GM12801 (cell line): ENCODE results near the gene MYO16.

Experiments used
- TF ChIP-seq, protein P1 (sequence below): IDR thresholded peaks from one replicate; pipeline ENCODE4 v1.5.1; 2011; ENCODE audit warnings: control low read depth; ENCODE audit not compliant: insufficient read length; ENCODE audit errors: extremely low read depth

MYO16 gene

DNA sequence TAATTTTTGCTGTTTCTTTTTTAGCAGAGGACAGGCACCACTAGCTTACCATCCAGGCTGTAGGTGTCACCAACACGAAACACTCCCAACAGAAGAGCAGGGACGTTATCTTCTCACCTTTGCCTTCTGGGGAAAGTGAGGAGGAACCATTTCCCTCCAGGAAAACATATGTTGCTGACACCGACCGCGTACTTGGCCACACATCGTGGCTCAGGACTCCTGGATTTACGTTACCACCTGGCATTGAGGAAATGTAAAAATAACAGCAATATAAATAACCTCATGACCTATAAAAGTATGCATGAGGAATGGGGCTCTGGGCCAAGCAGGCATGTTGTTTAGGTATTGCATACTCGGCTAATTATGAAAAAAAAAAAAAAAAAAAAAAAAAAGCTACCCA lies 525.1 kb downstream of the MYO16 start:
- TF ChIP-seq, protein P1, sequence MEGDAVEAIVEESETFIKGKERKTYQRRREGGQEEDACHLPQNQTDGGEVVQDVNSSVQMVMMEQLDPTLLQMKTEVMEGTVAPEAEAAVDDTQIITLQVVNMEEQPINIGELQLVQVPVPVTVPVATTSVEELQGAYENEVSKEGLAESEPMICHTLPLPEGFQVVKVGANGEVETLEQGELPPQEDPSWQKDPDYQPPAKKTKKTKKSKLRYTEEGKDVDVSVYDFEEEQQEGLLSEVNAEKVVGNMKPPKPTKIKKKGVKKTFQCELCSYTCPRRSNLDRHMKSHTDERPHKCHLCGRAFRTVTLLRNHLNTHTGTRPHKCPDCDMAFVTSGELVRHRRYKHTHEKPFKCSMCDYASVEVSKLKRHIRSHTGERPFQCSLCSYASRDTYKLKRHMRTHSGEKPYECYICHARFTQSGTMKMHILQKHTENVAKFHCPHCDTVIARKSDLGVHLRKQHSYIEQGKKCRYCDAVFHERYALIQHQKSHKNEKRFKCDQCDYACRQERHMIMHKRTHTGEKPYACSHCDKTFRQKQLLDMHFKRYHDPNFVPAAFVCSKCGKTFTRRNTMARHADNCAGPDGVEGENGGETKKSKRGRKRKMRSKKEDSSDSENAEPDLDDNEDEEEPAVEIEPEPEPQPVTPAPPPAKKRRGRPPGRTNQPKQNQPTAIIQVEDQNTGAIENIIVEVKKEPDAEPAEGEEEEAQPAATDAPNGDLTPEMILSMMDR, result no peak

DNA sequence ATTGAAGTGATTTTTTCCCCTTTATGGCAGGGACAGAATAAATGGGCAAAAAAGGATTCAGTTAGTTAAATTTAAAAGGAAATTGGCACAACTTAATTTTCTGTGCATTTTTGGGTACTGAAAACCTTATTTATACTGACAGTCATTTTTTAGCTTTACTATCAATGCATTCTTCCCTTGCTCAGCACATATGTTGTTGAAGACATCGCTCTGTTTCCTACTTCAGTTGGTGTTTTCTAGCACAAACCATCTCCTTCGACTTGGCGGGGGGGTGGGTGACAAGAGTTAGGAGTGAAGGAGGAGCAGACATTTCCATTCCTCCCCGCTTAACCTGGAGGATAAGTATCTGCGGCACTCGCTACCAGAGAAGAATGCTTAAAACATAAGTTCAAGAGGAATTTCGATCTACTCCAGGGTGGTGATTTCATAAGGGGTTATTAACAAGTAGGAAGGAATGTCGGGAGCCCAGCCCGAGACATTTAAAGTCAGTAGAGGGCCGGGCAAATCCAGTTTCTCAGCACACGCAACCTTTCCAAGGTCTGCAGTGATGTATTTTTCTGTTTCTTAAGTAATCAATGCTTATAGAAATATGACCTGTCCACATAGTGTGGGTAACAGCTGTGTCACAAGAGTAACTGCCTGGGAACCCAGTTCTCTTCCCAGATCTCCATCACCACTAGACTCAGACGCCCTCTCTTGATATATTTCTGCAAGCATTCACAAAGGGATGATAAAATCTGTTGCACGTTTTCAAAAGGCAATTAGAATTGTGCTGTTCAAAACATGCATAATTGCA lies 525.8 kb downstream of the MYO16 start:
- TF ChIP-seq, protein P1, result no peak

DNA sequence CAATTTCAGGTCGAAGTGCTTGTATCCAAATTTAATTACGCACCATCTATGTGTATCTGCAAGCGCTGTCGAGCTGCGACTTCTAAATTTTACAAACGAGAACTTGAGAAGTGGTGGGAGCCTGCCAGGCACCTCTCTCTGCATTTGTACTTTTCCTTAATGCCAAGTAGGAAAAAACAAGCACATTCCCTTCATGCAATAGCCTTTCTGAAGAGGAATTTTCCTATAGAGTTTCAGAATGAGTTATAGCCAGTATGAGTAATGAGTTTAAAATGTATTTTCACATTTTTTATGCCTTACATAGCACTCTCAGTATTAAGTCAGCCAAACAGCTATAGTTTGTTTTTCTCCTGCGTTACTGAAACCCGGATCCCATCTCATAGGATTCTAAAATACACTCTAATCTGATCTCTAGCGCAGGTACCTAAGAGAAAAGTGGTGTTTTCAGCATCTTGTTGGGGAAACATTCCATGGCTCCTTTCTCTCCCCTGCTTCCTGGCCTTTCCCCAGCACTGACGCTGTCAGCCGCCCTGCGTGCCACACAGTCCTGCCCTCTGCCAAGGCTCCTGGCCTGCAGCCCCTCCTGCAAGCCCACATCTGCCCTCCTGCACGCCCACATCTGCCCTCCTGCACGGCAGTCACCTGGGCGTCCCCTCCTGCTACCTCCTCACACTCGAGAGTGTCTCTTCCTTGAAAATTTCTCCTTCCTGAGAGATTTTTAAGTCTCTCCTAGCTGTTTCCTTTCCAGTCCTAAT lies 526.9 kb downstream of the MYO16 start:
- TF ChIP-seq, protein P1, result no peak

DNA sequence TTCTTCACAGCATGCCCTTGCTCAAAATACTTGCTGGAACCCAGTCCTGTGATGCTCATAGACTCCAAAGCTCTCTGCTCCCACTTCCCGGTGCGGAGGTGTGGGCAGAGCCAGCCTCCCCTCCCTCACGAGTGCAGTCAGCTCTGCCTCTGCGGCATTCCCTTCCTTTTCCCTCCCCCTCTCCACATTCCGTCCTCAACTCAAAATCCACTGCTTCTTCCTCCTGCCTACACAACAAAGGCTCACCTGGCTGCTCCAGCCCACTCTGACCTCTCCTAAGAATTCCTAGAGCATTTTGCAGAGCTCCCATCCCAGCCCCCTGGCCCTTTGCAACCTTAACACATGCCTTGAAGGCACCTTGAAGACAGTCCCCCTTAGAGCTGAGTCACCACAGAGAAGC lies 527.9 kb downstream of the MYO16 start:
- TF ChIP-seq, protein P1, result no peak

DNA sequence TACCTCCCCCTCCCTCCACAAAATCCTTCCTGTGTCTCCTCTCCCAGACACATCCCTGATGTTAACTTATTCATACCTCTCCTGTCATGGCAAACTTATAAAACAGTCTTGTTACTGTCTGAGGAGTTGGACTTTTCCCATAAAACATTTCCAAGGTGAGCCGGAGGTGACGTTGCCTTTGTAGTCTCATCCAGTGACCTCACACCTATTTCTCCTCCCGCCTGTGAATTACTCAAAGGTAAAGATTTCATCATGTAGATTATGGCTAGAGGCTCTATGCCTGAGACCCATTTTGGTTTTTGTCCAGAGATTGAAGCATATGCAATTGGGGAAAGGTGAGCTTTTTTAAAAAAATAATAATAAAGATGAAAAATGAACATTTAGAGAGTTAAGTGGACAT lies 529.0 kb downstream of the MYO16 start:
- TF ChIP-seq, protein P1, result no peak

DNA sequence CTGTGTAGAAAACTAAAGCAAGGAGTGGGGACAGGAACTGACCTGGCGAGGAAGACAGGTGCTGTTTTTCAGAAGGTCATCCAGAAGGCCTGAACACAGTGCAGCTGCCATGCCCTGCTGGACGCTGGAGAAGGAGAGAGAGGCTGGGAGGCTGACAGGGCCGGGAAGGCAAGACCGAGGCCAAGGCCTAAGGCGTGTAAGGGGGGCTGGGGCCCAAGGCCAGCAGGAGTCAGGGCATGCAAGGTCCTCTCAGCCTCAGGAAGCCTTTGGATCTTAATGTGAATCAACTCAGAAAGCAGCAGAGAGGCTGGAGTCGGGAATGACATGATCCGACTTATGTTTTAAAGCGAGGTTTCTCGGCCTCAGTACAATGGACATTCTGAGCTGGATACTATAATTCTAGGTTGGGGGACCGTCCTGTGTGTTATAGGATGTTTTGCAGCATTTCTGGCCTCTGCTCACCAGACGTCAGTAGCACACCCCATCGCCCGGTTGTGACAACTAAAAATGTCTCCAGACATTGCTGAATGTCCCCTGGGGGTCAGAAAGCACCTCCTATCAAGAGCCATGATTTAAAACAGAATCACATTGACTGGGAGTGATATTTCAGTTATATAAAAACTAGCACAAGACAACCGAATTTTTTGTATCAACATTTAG lies 530.4 kb downstream of the MYO16 start:
- TF ChIP-seq, protein P1, result no peak

DNA sequence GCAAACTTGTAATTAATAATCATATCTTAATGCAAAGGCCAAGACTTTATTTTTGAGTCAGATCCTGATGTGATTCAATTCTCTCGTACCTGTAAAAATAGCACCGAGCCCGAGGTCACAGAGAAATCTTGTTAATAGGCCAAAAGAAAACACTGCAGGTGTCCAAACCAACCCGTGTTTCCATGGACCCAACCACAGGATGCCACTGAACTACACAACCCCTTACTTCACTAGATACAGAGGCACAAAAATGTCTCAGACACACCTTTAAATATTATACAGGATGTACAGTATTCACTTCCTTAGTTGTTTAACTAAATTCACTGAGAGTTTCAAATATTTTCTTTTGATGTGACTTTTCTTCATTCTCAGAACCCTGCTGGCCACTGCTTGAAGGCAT lies 530.9 kb downstream of the MYO16 start:
- TF ChIP-seq, protein P1, result no peak
